Measurements from ENCODE around the gene PTAFR. TPM values are rescaled to one million over a fixed set of nuclear protein-coding genes. Genes with fewer than 3 reads are reported as not detected.

PTAFR gene
- total RNA-seq, 2 donors from 2014 or later, result 2.3 to 3.6 TPM

- Histone ChIP-seq H3K9me3 (no peaks in the 10 kb centered on the region), H3K4me1 (no peaks in the 10 kb centered on the region), H3K27ac (no peak overlapping the region), H3K27me3 (no peaks in the 10 kb centered on the region), H3K36me3 (replicated peaks in 1 of 2; ENCODE audit: insufficient read depth in 1 of 2, low read depth in 2 of 2) (no peaks in the 10 kb centered on the region), H3K4me3 (no peak overlapping the region)
- DNase-seq, result no peak
- TF ChIP-seq POLR2A (IDR thresholded peaks at IDR 0.05), result no peak
- no peak for TF ChIP-seq CTCF (IDR thresholded peaks at IDR 0.05)
- no peak for ATAC-seq
- intact Hi-C loops (cut with DNase I), result no loop called here
- 85 to 89% methylated on average over 21 to 23 of the region's 23 CpGs for WGBS, 2 donors
Measured at GRCh38 chr1:28150125-28150780, 26.2 kb downstream of the PTAFR start.

GRCh38 chr1:28148880-28149195 lies 27.7 kb downstream of the PTAFR start:
- ATAC-seq (no peak), DNase-seq (no peak)
- TF ChIP-seq CTCF (IDR thresholded peaks at IDR 0.05), result no peak
- no peak for TF ChIP-seq POLR2A (IDR thresholded peaks at IDR 0.05)
- no peak overlapping the region for H3K27ac ChIP-seq
- no peak overlapping the region for H3K4me3 ChIP-seq
- no peaks in the 10 kb centered on the region for H3K27me3 ChIP-seq
- no peaks in the 10 kb centered on the region for H3K9me3 ChIP-seq
- H3K36me3 ChIP-seq (replicated peaks in 1 of 2; ENCODE audit: insufficient read depth in 1 of 2, low read depth in 2 of 2), result no peaks in the 10 kb centered on the region
- intact Hi-C loops (cut with DNase I), result no loop called here
- 89 to 91% methylated on average over 1 of the region's 1 CpG for WGBS, 2 donors
- no peaks in the 10 kb centered on the region for H3K4me1 ChIP-seq

- H3K4me3 ChIP-seq, result no peak overlapping the region
- TF ChIP-seq CTCF (IDR thresholded peaks at IDR 0.05) (no peak), POLR2A (IDR thresholded peaks at IDR 0.05) (no peak)
- intact Hi-C loops (cut with DNase I), result no loop called here
- H3K27ac ChIP-seq, result no peak overlapping the region
- no peaks in the 10 kb centered on the region for H3K36me3 ChIP-seq (replicated peaks in 1 of 2; ENCODE audit: insufficient read depth in 1 of 2, low read depth in 2 of 2)
- H3K27me3 ChIP-seq, result no peaks in the 10 kb centered on the region
- 73 to 86% methylated on average over 10 to 16 of the region's 16 CpGs for WGBS, 2 donors
- no peaks in the 10 kb centered on the region for H3K9me3 ChIP-seq
- H3K4me1 ChIP-seq, result no peaks in the 10 kb centered on the region
- ATAC-seq (no peak), DNase-seq (no peak)
Measured at GRCh38 chr1:28147264-28148094, 29.0 kb downstream of the PTAFR start.

- ATAC-seq (no peak), DNase-seq (no peak)
- 90 to 94% methylated on average over 5 of the region's 5 CpGs for WGBS, 2 donors
- H3K4me1 ChIP-seq, result no peaks in the 10 kb centered on the region
- H3K27me3 ChIP-seq, result no peaks in the 10 kb centered on the region
- H3K9me3 ChIP-seq, result no peaks in the 10 kb centered on the region
- no peaks in the 10 kb centered on the region for H3K36me3 ChIP-seq (replicated peaks in 1 of 2; ENCODE audit: insufficient read depth in 1 of 2, low read depth in 2 of 2)
- H3K4me3 ChIP-seq, result no peak overlapping the region
- intact Hi-C loops (cut with DNase I), result no loop called here
- no peak overlapping the region for H3K27ac ChIP-seq
- TF ChIP-seq CTCF (IDR thresholded peaks at IDR 0.05), result no peak
- no peak for TF ChIP-seq POLR2A (IDR thresholded peaks at IDR 0.05)
Measured at GRCh38 chr1:28145728-28146127, 30.8 kb downstream of the PTAFR start.

Data from body of pancreas (tissue), 4 donors.